T-helper 22 cell (primary cell): Measurements from ENCODE around the gene DCT.
"Not testable (repeated sequence)": the region's sequence is repeated elsewhere in the genome, so short reads cannot be mapped to it uniquely, and the experiment has no call there.

Experiments
- DNase-seq: peaks from one replicate; pipeline ENCODE4 v3.0.0-alpha.2; 2020; ENCODE audit warnings: low read depth

DCT gene

GRCh38 chr13:94479616-94480015 is at the start of gene DCT:
TSS of gene DCT (minus strand) at chr13:94479682. CDS start at chr13:94479255, 427 bp downstream.
- DNase-seq = no peak

- DNase-seq = not testable (repeated sequence)
These were observed 47.5 kb upstream of the DCT start for GRCh38 chr13:94526956-94527355.

DNA sequence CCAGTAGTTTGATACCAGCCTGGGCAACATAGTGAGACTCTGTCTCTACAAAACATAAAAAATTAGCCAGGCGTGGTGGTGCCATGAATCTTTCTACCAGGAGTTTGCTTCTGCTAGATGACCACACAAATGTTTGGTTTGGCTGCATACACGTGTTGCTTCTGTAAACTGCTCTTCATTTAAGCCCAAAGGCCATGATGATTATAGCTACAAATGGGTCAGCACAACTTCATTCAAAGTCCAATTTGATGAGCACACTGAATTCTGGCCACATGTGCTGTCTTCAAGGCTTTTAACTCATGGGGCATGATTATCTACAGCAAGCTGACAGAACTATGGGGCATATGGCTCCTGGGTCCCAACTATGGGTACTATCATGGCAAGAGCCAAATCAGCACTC is 46.3 kb upstream of the DCT start:
- no peak for DNase-seq

- DNase-seq = no peak
These were observed 44.9 kb upstream of the DCT start for GRCh38 chr13:94524407-94524806.

GRCh38 chr13:94520001-94520400 is 40.5 kb upstream of the DCT start:
- no peak for DNase-seq

- no peak for DNase-seq
These were observed 37.0 kb upstream of the DCT start for GRCh38 chr13:94516456-94516855.

GRCh38 chr13:94515911-94516310 is 36.4 kb upstream of the DCT start:
- DNase-seq = no peak

DNA sequence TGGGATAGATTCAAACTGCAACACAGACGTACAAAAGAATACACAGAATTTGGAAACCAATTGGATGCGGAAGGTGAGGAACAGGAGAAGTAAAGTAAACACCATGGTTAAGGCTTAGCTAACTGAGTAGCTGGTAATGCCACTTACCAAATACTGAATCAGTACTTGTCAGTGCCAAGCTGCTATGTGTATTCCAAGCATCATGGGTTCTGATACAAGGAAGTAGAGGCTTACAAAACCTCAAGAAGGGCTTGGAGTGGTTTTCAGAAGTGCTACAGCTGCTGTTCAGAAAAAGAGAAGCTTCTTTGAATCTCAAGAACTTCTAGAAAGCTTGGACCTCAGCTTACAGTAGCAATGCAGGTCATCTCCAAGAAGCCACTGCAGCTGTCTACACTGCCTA is 35.9 kb upstream of the DCT start:
- no peak for DNase-seq

- DNase-seq = no peak
These were observed 33.5 kb upstream of the DCT start for GRCh38 chr13:94513026-94513425.

DNA sequence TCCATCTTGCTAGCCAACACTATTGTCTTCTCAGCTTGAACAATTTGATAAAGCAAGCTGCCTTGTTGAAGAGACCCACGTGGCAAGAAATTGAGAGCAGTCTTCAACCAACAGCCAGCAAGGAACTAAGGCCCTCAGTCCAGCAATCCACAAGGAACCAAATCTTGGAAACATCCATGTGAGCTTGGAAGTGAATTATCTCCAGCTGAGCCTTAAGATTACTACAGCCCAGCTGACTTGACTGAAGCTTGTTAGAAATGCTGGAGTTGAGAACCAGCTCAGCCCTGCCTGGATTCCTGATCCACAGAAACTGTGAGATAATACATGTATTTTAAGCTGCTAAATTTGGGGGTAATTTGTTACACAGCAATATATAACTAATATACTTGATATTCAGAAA is 26.2 kb upstream of the DCT start:
- DNase-seq = no peak

- DNase-seq = no peak
These were observed 24.4 kb upstream of the DCT start for GRCh38 chr13:94503851-94504250.

GRCh38 chr13:94498831-94499230 is 19.3 kb upstream of the DCT start:
- not testable (repeated sequence) for DNase-seq

DNA sequence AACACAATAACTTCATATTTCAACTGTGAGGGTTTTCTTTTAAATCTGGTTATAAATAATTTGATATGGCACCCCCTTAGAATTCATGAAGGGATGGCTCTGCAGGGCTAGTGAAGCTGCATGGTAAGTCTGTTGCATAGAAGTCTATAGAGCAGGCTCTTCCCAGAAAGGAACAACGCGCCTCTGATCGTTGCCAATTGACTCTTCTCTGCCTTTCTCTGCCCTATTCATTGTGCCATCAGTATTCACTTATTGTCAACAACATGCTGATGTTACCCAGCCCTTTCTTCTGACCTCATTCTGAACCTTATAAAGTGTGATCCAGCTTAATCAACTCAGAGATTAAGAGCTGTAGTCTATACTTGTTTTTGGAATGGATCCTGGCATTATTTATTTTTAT is 16.3 kb upstream of the DCT start:
- DNase-seq = no peak

- DNase-seq = no peak
These were observed 14.5 kb upstream of the DCT start for GRCh38 chr13:94494026-94494425.

DNA sequence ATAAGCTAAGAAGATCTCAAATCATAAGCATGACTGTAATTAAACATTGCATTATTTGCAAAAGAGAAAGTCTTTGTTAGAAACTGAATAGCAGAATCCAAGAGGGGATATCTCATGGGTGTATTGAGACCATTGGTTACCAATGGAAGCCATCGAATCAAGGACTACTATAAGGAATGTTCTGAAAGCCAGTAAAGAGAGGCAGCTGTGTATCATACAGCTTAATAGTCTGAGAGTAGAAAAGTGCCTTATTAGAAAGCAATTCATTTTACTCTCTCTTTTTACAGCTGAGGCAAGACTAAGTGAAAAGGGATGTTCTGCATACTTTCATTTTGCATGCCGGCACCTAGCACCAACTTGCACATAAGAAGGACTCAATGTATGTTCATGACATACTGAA is 7.6 kb upstream of the DCT start:
- no peak for DNase-seq

- no peak for DNase-seq
These were observed 4.5 kb upstream of the DCT start for GRCh38 chr13:94483970-94484369.

GRCh38 chr13:94481941-94482340 is 2.5 kb upstream of the DCT start:
- no peak for DNase-seq

DNA sequence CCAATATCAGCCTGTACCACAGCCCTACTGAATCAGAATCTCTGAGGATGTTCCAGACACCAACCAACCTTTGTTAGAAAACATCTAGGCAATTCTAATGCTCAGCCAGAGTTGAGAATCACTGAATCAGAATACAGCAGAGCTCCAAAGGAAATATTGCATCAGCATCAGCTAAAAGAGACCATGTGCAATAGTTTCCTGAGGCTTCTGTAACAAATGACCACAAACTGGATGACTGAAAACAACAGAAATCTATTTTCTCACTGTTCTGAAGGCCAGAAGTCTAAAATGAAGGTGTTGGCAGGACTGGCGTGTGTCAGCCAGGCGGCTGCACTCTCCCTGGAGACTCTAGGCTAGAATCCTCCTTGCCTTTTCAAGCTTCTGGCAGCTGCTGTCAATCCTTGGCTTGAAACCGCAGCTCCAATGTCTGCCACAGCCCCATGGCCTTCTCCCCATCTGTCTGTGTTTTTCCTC is 1.2 kb upstream of the DCT start:
- DNase-seq = no peak

GRCh38 chr13:94478913-94479312 is 569 bp downstream of the DCT start:
- no peak for DNase-seq

GRCh38 chr13:94470126-94470525 is 9.4 kb downstream of the DCT start:
- no peak for DNase-seq

GRCh38 chr13:94464771-94465170 is 14.7 kb downstream of the DCT start:
- DNase-seq = no peak

GRCh38 chr13:94462670-94463069 is 16.8 kb downstream of the DCT start:
- no peak for DNase-seq

DNA sequence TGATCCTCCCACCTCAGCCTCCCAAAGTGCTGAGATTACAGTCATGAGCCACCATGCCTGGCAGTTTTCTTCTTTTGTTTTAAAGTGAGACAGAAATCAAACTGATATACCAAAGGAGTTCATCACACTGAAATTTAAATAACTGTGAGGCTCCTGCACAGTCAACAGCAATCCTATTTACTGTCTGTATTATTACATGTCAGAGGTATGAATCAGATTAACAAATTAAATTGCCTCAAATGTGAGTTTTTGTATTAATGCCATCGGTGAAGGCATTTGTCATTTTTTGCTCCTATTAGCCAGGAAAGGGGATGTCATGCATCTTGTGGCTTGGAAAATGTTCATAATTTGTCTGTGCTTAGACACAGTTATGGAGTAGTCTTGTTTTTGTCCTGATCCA is 20.4 kb downstream of the DCT start:
- no peak for DNase-seq

DNA sequence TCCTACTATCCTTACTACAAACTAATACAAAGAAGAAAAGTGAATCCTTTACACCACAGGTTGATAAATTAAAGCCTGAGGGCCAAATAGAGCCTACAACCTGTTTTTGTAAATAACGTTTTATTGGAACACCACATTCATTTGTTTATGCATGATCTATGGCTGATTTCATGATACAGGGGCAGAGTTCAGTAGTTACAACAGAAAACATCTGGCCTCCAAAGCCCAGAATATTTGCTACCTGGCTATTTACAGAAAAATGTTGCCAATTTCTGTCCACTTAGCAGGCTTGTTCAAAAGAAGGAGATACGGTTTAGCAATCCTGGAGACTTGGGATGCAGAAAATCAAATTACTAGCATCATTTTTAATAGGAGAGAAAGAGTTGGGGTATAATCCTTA is 24.1 kb downstream of the DCT start:
- DNase-seq = no peak

GRCh38 chr13:94454906-94455305 is 24.6 kb downstream of the DCT start:
- no peak for DNase-seq
